Glutamatergic neuron (in vitro differentiated cells): ENCODE measurements around the gene TAF11. TPM values are rescaled to one million over a fixed set of nuclear protein-coding genes. Genes with fewer than 3 reads are reported as not detected.

Experiments
- DNase-seq: peaks from one replicate; pipeline ENCODE4 v3.0.0; 2022
- H3K27ac Mint-ChIP-seq: one replicate; pipeline ENCODE4 v1.8.0; 2020; ENCODE audit warnings: mild to moderate bottlenecking, mixed read lengths, inconsistent platforms; ENCODE audit not compliant: unreplicated experiment
- H3K27me3 Mint-ChIP-seq: one replicate; pipeline ENCODE4 v1.8.0; 2020; ENCODE audit warnings: mild to moderate bottlenecking, moderate library complexity, mixed read lengths, inconsistent platforms; ENCODE audit not compliant: unreplicated experiment
- H3K36me3 Mint-ChIP-seq: one replicate; pipeline ENCODE4 v1.8.0; 2020; ENCODE audit warnings: mild to moderate bottlenecking, mixed read lengths, inconsistent platforms; ENCODE audit not compliant: unreplicated experiment
- H3K4me1 Mint-ChIP-seq: one replicate; pipeline ENCODE4 v1.8.0; 2020; ENCODE audit warnings: mild to moderate bottlenecking, low read depth, mixed read lengths, inconsistent platforms; ENCODE audit not compliant: unreplicated experiment
- H3K4me3 Mint-ChIP-seq: one replicate; pipeline ENCODE4 v1.8.0; 2020; ENCODE audit warnings: mild to moderate bottlenecking, mixed read lengths, inconsistent platforms; ENCODE audit not compliant: unreplicated experiment
- H3K9me3 Mint-ChIP-seq: one replicate; pipeline ENCODE4 v1.8.0; 2020; ENCODE audit warnings: mild to moderate bottlenecking, moderate library complexity, mixed read lengths, inconsistent platforms; ENCODE audit not compliant: unreplicated experiment
- CTCF ChIP-seq: fragments of 200-600 bp; sonication (generic); IDR thresholded peaks from one replicate; pipeline ENCODE4 v1.5.0; 2021; ENCODE audit not compliant: partially characterized antibody, unreplicated experiment
- total RNA-seq: library from RNA; stranded (reverse); fragmentation: NEBNext Ultra II Directional; extraction: Animal tissue kit (Norgen Biotek cat#: 25700); gene quantifications from one replicate; pipeline ENCODE4 v1.2.1, GENCODE V29; 2021; ENCODE audit not compliant: unreplicated experiment

TAF11 gene
- total RNA-seq, 1 donor from 2014 or later, result 48.5 TPM

GRCh38 chr6:34876472-34876871, 11.4 kb downstream of the TAF11 start:
- Mint-ChIP-seq H3K4me3 (no peak overlapping the region), H3K36me3 (peaks cover 5% of the 10 kb centered on the region), H3K9me3 (no peaks in the 10 kb centered on the region), H3K27ac (no peak overlapping the region), H3K27me3 (peaks cover 3% of the 10 kb centered on the region), H3K4me1 (peaks cover 3% of the 10 kb centered on the region)
- no peak for DNase-seq
- TF ChIP-seq CTCF, result no peak

GRCh38 chr6:34875292-34876213, 12.3 kb downstream of the TAF11 start:
- H3K9me3 Mint-ChIP-seq, result no peaks in the 10 kb centered on the region
- TF ChIP-seq CTCF, result no peak
- no peak for DNase-seq
- H3K27me3 Mint-ChIP-seq, result peaks cover 3% of the 10 kb centered on the region
- H3K4me3 Mint-ChIP-seq, result no peak overlapping the region
- H3K4me1 Mint-ChIP-seq, result peaks cover 3% of the 10 kb centered on the region
- H3K36me3 Mint-ChIP-seq, result peaks cover 5% of the 10 kb centered on the region
- no peak overlapping the region for H3K27ac Mint-ChIP-seq

GRCh38 chr6:34872332-34872731, 15.5 kb downstream of the TAF11 start:
- H3K36me3 Mint-ChIP-seq, result peaks cover 5% of the 10 kb centered on the region
- no peak overlapping the region for H3K27ac Mint-ChIP-seq
- DNase-seq, result no peak
- TF ChIP-seq CTCF, result no peak
- peaks cover 3% of the 10 kb centered on the region for H3K27me3 Mint-ChIP-seq
- no peaks in the 10 kb centered on the region for H3K9me3 Mint-ChIP-seq
- no peak overlapping the region for H3K4me3 Mint-ChIP-seq
- H3K4me1 Mint-ChIP-seq, result peaks cover 3% of the 10 kb centered on the region

- H3K36me3 Mint-ChIP-seq, result peaks cover 5% of the 10 kb centered on the region
- peaks cover 3% of the 10 kb centered on the region for H3K4me1 Mint-ChIP-seq
- H3K9me3 Mint-ChIP-seq, result no peaks in the 10 kb centered on the region
- H3K27me3 Mint-ChIP-seq, result peaks cover 3% of the 10 kb centered on the region
- TF ChIP-seq CTCF, result no peak
- H3K4me3 Mint-ChIP-seq, result no peak overlapping the region
- no peak for DNase-seq
- H3K27ac Mint-ChIP-seq, result no peak overlapping the region
Measured at GRCh38 chr6:34871853-34872252, 16.0 kb downstream of the TAF11 start.

- Mint-ChIP-seq H3K4me3 (no peak overlapping the region), H3K27me3 (no peaks in the 10 kb centered on the region), H3K4me1 (no peaks in the 10 kb centered on the region), H3K9me3 (no peaks in the 10 kb centered on the region), H3K27ac (no peak overlapping the region), H3K36me3 (no peaks in the 10 kb centered on the region)
- TF ChIP-seq CTCF, result no peak
- DNase-seq, result no peak
Measured at GRCh38 chr6:34867484-34867883, 20.4 kb downstream of the TAF11 start.
